Thoracic aorta (tissue), 2 donors: ENCODE measurements around the gene CD200R1L. TPM values are rescaled to one million over a fixed set of nuclear protein-coding genes. Genes with fewer than 3 reads are reported as not detected.

Experiments used
- ATAC-seq: fragments of 150-250 bp; one replicate; pipeline ENCODE4 v1.8.0; 2017; ENCODE audit warnings: low read depth; ENCODE audit not compliant: insufficient number of reproducible peaks, low FRiP score
- DNase-seq: peaks from one replicate; pipeline ENCODE4 v3.0.0-alpha.2; 2020; ENCODE audit warnings: low spot score
- H3K27ac ChIP-seq, 2 donors: fragments of 200-600 bp; sonication (generic); 1 replicate in 1 of 2; 2 replicates in 1 of 2; pipeline ENCODE4 v1.5.1; 2016; ENCODE audit warnings: mild to moderate bottlenecking in 2 of 2, moderate library complexity in 2 of 2
- H3K27me3 ChIP-seq: fragments of 200-600 bp; sonication (generic); replicated peaks from 2 replicates; pipeline ENCODE4 v1.6.0; 2016; ENCODE audit warnings: mild to moderate bottlenecking; ENCODE audit not compliant: insufficient read depth
- H3K36me3 ChIP-seq: fragments of 200-600 bp; sonication (generic); one replicate; pipeline ENCODE4 v1.5.1; 2016
- H3K4me1 ChIP-seq, 2 donors: fragments of 200-600 bp; sonication (generic); 1 replicate in 1 of 2; 2 replicates in 1 of 2; pipeline versions ENCODE4 v1.5.1 to v1.6.0; 2016; ENCODE audit warnings: low read depth in 2 of 2, mild to moderate bottlenecking in 1 of 2; ENCODE audit not compliant: control insufficient read depth in 1 of 2
- H3K4me3 ChIP-seq: fragments of 200-600 bp; sonication (generic); 2 replicates; pipeline ENCODE4 v1.5.1; 2016; ENCODE audit warnings: mild to moderate bottlenecking
- H3K9me3 ChIP-seq: fragments of 200-600 bp; sonication (generic); 2 replicates; pipeline ENCODE4 v1.5.1; 2016
- total RNA-seq, 2 donors: library from RNA; depleted of rRNA; stranded (reverse); fragments of >200 nt; gene quantifications; one replicate each; pipeline versions ENCODE4 v1.1.0 to v1.2.3, GENCODE V29; 2016
- TF ChIP-seq, protein P1 (sequence below): fragments of 200-600 bp; sonication (generic); IDR thresholded peaks from one replicate; pipeline ENCODE4 v1.5.1; 2019; ENCODE audit warnings: antibody characterized with exemption

The CD200R1L gene
- total RNA-seq, 2 donors from 2014 or later = not detected

DNA sequence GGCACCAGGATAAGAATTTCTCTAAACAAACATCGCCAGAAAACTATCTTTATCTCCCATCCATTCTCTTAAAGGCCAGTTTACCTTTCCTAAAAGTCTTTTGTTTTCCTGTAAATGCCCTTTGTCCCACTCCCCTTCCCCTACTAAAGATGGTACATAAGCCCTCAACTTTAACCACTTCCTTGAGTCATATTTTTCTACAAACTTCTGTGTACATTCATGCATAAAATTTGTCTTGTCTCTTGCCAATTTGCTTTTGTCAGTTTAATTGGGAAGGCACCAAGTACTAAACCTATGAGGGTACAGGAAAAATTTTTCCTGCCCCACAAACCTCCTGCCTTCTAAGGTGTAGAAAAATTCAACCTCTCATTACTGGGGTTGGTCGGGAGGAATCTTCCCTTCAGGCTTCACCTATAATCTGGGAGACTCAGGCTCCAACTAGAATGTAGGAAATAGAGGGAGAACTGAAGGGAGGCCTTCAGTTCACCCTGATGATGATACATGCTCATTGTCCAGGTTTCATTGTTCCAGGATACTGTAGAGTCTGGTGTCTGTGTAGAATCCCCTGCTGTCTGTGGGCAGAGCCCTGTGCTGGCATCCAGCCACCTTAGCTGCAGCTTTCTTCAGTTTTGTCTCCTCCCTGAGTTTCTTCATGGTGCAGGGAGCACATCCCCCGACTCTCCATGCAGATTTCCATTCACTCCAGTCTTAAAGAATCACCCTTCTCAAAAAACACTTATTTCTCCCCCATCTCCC, 53.2 kb downstream of the CD200R1L start:
- TF ChIP-seq, protein P1, sequence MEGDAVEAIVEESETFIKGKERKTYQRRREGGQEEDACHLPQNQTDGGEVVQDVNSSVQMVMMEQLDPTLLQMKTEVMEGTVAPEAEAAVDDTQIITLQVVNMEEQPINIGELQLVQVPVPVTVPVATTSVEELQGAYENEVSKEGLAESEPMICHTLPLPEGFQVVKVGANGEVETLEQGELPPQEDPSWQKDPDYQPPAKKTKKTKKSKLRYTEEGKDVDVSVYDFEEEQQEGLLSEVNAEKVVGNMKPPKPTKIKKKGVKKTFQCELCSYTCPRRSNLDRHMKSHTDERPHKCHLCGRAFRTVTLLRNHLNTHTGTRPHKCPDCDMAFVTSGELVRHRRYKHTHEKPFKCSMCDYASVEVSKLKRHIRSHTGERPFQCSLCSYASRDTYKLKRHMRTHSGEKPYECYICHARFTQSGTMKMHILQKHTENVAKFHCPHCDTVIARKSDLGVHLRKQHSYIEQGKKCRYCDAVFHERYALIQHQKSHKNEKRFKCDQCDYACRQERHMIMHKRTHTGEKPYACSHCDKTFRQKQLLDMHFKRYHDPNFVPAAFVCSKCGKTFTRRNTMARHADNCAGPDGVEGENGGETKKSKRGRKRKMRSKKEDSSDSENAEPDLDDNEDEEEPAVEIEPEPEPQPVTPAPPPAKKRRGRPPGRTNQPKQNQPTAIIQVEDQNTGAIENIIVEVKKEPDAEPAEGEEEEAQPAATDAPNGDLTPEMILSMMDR = no peak
- ATAC-seq (no peak), DNase-seq (no peak)
- Histone ChIP-seq H3K9me3 (no peaks in the 10 kb centered on the region), H3K4me3 (no peak overlapping the region), H3K4me1 (peaks cover 0 to 3% of the 10 kb centered on the region in 2 donors), H3K27me3 (no peaks in the 10 kb centered on the region), H3K36me3 (no peaks in the 10 kb centered on the region), H3K27ac (no peak overlapping the region)

DNA sequence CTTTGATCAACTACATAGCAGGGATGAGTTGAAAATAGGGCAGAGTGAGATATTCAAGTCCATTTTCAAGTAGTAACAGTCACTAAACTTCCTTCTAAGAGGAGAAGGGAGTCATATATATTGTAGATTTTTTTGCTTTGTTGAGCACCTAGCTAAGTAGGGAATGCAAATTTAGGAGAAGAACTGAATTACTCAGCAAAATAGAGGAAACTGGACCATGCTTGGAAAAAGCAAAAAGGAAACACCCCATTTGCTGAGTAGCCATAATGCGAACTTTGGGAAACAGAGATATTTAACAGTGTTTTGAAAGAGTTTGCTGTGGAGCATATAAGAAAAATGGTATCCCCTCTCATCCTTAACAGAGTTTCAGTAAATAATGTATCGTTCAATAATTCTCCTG, 54.9 kb downstream of the CD200R1L start:
- ATAC-seq (no peak), DNase-seq (no peak)
- no peaks in the 10 kb centered on the region for H3K27me3 ChIP-seq
- no peak overlapping the region for H3K4me3 ChIP-seq
- peaks cover 10% of the 10 kb centered on the region for H3K9me3 ChIP-seq
- H3K36me3 ChIP-seq = no peaks in the 10 kb centered on the region
- H3K27ac ChIP-seq = no peak overlapping the region
- H3K4me1 ChIP-seq = peaks cover 0 to 3% of the 10 kb centered on the region in 2 donors
- TF ChIP-seq, protein P1 = no peak

DNA sequence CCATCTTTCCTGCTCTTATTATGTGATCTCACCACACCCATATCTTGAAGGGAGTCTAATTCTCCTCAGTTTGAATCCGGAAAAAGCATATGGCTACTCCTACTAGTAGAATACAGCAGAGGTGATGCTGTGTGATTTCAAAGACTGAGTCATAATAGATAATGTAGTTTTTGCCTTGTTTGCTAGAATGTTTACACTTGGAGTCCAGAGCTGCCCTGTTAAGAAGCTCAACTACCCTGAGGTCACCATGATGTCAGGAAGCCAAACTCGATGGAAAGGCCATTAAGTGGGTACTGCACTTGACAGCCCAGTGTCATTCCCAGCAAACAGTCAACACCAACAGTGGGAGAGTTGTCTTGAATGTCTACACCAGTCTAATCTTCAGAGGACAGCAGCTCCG, 56.9 kb downstream of the CD200R1L start:
- no peak for DNase-seq
- no peak for ATAC-seq
- Histone ChIP-seq H3K27ac (no peak overlapping the region), H3K4me1 (peaks cover 0 to 3% of the 10 kb centered on the region in 2 donors), H3K27me3 (no peaks in the 10 kb centered on the region), H3K4me3 (no peak overlapping the region), H3K36me3 (no peaks in the 10 kb centered on the region), H3K9me3 (peaks cover 10% of the 10 kb centered on the region)
- TF ChIP-seq, protein P1 = no peak

DNA sequence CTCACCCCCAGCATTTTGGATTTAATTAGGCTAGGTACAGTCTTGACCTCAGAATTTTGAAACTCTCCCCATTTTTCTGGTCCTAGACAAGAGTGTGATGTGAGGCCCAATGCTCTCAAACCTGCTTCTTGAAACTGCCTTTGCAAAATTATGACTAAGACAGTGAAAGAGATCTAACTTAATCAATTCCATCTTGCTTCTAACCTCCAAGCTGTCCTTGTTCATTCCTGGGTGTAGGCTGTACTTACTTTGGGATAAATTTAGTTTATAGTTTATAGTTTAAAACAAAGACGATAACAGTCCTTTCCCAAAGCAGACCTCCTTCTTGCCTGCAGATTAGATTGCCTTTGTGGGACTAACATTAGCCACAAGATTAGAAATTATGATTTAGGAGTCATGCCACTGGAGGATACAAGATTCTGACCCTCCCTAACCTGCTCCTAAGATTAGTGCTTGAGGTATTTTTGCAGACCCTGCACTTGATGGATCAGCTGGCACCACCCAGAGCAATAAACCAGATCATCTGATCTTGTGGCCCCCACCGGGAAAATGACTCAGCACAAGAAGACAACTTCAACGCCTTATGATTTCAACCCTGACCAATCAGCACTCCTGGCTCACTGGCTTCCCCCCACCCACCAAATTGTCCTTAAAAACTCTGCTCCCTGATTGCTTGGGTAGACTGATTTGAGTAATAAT, 59.6 kb downstream of the CD200R1L start:
- Histone ChIP-seq H3K9me3 (peaks cover 10% of the 10 kb centered on the region), H3K27me3 (no peaks in the 10 kb centered on the region), H3K4me3 (no peak overlapping the region), H3K27ac (no peak overlapping the region), H3K4me1 (no peaks in the 10 kb centered on the region), H3K36me3 (no peaks in the 10 kb centered on the region)
- TF ChIP-seq, protein P1 = no peak
- no peak for DNase-seq
- no peak for ATAC-seq

DNA sequence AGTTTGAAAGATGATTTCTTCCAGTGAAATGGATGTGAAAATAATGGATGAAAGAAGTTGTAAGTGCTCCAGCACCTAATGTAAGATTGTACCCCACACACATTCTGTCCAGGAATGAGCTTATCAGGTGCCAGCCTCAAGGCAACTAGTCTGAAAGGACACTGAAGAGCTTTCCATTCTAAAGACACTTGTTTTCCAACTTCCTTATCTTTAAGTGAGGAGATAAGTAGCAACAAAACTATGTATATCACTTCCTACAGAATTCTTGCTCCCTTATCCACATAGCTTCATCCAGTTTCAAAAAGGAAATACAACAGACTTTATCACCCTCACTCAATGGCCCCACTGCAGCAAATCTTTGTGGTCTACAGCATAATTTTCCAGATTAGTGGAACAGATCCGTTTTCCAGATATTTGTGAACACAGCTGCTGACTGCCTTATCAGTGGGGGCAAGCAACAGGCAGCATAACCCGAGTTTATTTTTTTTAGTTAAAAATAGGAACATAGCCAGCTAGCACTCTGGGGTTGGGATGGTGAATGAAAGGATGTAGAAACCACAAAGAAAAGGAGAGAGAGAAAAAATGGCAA, 60.6 kb downstream of the CD200R1L start:
- peaks cover 10% of the 10 kb centered on the region for H3K9me3 ChIP-seq
- H3K36me3 ChIP-seq = no peaks in the 10 kb centered on the region
- no peak for ATAC-seq
- H3K4me3 ChIP-seq = no peak overlapping the region
- TF ChIP-seq, protein P1 = no peak
- H3K4me1 ChIP-seq = peaks cover 0 to under 1% of the 10 kb centered on the region in 2 donors
- no peaks in the 10 kb centered on the region for H3K27me3 ChIP-seq
- no peak overlapping the region for H3K27ac ChIP-seq
- DNase-seq = no peak
